ENCODE results near the gene EZR.

GRCh38 chr6:158717341-158718330 is 101.5 kb downstream of the EZR start:
- no peak for TF ChIP-seq CTCF (IDR thresholded peaks at IDR 0.05)
- TF ChIP-seq POLR2A (IDR thresholded peaks at IDR 0.05) = no peak
